H1 (cell line): ENCODE measurements around the gene KRTAP4-7. TPM values are rescaled to one million over a fixed set of nuclear protein-coding genes. Genes with fewer than 3 reads are reported as not detected.

Experiments used
- CTCF ChIA-PET: fragments of 300-600 bp; sonication (Branson Sonifier 250); formaldehyde crosslinking; loops from one replicate; lab custom pipeline; 2021; ENCODE audit not compliant: partially characterized antibody; lab: Charles Lee
- POLR2A ChIA-PET: fragments of 300-600 bp; sonication (Branson Sonifier 250); formaldehyde crosslinking; loops from one replicate; lab custom pipeline; 2021; ENCODE audit warnings: inconsistent platforms; ENCODE audit not compliant: partially characterized antibody; lab: Charles Lee
- DNase-seq, 2 experiments: peaks; one replicate each; pipeline versions ENCODE4 v3.0.0 to v3.0.0-alpha.2; 2010 to 2022; ENCODE audit warnings: low spot score in 2 of 2, low read depth in 1 of 2, mixed read lengths in 1 of 2
- FAIRE-seq: peaks from 2 replicates; lab custom pipeline; 2011; peaks lifted over from hg19 to GRCh38; lab: Jason Lieb, UNC
- H2AFZ ChIP-seq: 2 replicates; pipeline ENCODE4 v1.8.1; 2012; ENCODE audit warnings: low read length, inconsistent platforms
- H2AK5ac ChIP-seq: 2 replicates; pipeline ENCODE4 v1.6.1; 2013; ENCODE audit warnings: low read depth, low read length
- H2BK120ac ChIP-seq: replicated peaks from 2 replicates; pipeline ENCODE3; 2013; ENCODE audit warnings: low read depth, low read length, inconsistent platforms
- H2BK12ac ChIP-seq: 2 replicates; pipeline ENCODE4 v1.6.1; 2013; ENCODE audit warnings: low read depth, low read length
- H2BK15ac ChIP-seq: 2 replicates; pipeline ENCODE4 v1.6.1; 2013; ENCODE audit warnings: low read length
- H2BK20ac ChIP-seq: 2 replicates; pipeline ENCODE4 v1.6.1; 2013; ENCODE audit warnings: low read length
- H2BK5ac ChIP-seq: 2 replicates; pipeline ENCODE4 v1.6.1; 2013; ENCODE audit warnings: low read depth, low read length
- H3K14ac ChIP-seq: 2 replicates; pipeline ENCODE4 v1.6.1; 2013; ENCODE audit warnings: inconsistent platforms; ENCODE audit not compliant: insufficient read length
- H3K18ac ChIP-seq: 2 replicates; pipeline ENCODE4 v1.6.1; 2013; ENCODE audit warnings: low read length; ENCODE audit errors: extremely low read depth
- H3K23ac ChIP-seq: 2 replicates; pipeline ENCODE4 v1.6.1; 2013; ENCODE audit warnings: inconsistent platforms; ENCODE audit not compliant: insufficient read length
- H3K23me2 ChIP-seq: 2 replicates; pipeline ENCODE4 v1.6.1; 2013; ENCODE audit warnings: low read depth, low read length
- H3K27ac ChIP-seq: 2 replicates; pipeline ENCODE4 v1.6.1; 2011; ENCODE audit warnings: low read depth, low read length, inconsistent platforms
- H3K27me3 ChIP-seq, 4 experiments: replicated peaks in 1 of 4; 1 replicate in 1 of 4; 2 replicates in 3 of 4; pipeline versions ENCODE4 v1.6.1 to v1.8.1; 2011 to 2013; ENCODE audit warnings: low read length in 3 of 4, mild to moderate bottlenecking in 3 of 4, inconsistent platforms in 2 of 4, mixed read lengths in 2 of 4, moderate library complexity in 1 of 4; ENCODE audit not compliant: control insufficient read depth in 3 of 4, insufficient read depth in 3 of 4; ENCODE audit errors: extremely low read depth in 1 of 4
- H3K36me3 ChIP-seq, 4 experiments: 2 replicates each; pipeline versions ENCODE4 v1.6.1 to v1.8.1; 2011 to 2013; ENCODE audit warnings: mild to moderate bottlenecking in 4 of 4, low read length in 3 of 4, moderate library complexity in 2 of 4, control low read depth in 1 of 4, inconsistent platforms in 1 of 4; ENCODE audit not compliant: insufficient read depth in 4 of 4, control insufficient read depth in 2 of 4
- H3K4ac ChIP-seq: replicated peaks from 2 replicates; pipeline ENCODE3; 2013; ENCODE audit warnings: low read length, low read depth, mixed read lengths, inconsistent platforms; ENCODE audit not compliant: insufficient read length
- H3K4me1 ChIP-seq, 4 experiments: replicated peaks in 1 of 4; 1 replicate in 1 of 4; 2 replicates in 3 of 4; pipeline versions ENCODE4 v1.6.1 to v1.8.1; 2011 to 2013; ENCODE audit warnings: low read length in 3 of 4, inconsistent platforms in 2 of 4, mixed read lengths in 1 of 4; ENCODE audit not compliant: insufficient read depth in 4 of 4, control insufficient read depth in 3 of 4
- H3K4me2 ChIP-seq, 2 experiments: 2 replicates each; pipeline versions ENCODE4 v1.6.1 to v1.8.1; 2011 to 2013; ENCODE audit warnings: low read depth in 2 of 2, low read length in 2 of 2, control low read depth in 1 of 2, inconsistent platforms in 1 of 2, mild to moderate bottlenecking in 1 of 2; ENCODE audit not compliant: insufficient read depth in 1 of 2
- H3K4me3 ChIP-seq, 4 experiments: fragments of 200-600, 300-600 bp in 1 of 4; sonication (generic), shearing (Covaris generic), sonication (Bioruptor Twin) in 1 of 4; 2 replicates each; pipeline versions ENCODE4 v1.5.1 to v1.8.1; 2011 to 2016; ENCODE audit warnings: low read length in 4 of 4, low read depth in 3 of 4, control low read depth in 2 of 4, inconsistent platforms in 2 of 4, mild to moderate bottlenecking in 2 of 4, mixed read lengths in 1 of 4, moderate library complexity in 1 of 4; ENCODE audit not compliant: insufficient read depth in 2 of 4; ENCODE audit errors: extremely low read depth in 1 of 4
- H3K56ac ChIP-seq: replicated peaks from 2 replicates; pipeline ENCODE3; 2013; ENCODE audit warnings: low read depth, mild to moderate bottlenecking, mixed read lengths, low read length, inconsistent platforms; ENCODE audit not compliant: insufficient read length
- H3K79me1 ChIP-seq: 2 replicates; pipeline ENCODE4 v1.6.1; 2013; ENCODE audit warnings: low read depth, low read length, control low read depth
- H3K79me2 ChIP-seq, 2 experiments: 2 replicates each; pipeline versions ENCODE4 v1.6.1 to v1.8.1; 2012 to 2013; ENCODE audit warnings: low read length in 2 of 2, mild to moderate bottlenecking in 2 of 2, inconsistent platforms in 1 of 2; ENCODE audit not compliant: insufficient read depth in 2 of 2, control insufficient read depth in 1 of 2
- H3K9ac ChIP-seq, 4 experiments: replicated peaks in 1 of 4; 1 replicate in 1 of 4; 2 replicates in 3 of 4; pipeline versions ENCODE4 v1.6.1 to v1.8.1; 2011 to 2013; ENCODE audit warnings: low read depth in 3 of 4, low read length in 3 of 4, control low read depth in 2 of 4, mild to moderate bottlenecking in 2 of 4, moderate library complexity in 2 of 4, inconsistent platforms in 1 of 4; ENCODE audit errors: extremely low read depth in 1 of 4
- H3K9me3 ChIP-seq, 2 experiments: 2 replicates each; pipeline versions ENCODE4 v1.6.1 to v1.8.1; 2012 to 2013; ENCODE audit warnings: mild to moderate bottlenecking in 2 of 2, moderate library complexity in 2 of 2, control low read depth in 1 of 2, inconsistent platforms in 1 of 2, low read depth in 1 of 2, low read length in 1 of 2, mixed read lengths in 1 of 2; ENCODE audit not compliant: insufficient read depth in 2 of 2
- H4K20me1 ChIP-seq, 2 experiments: replicated peaks in 1 of 2; 2 replicates each; pipeline versions ENCODE3 to v1.8.1; 2011 to 2013; ENCODE audit warnings: inconsistent platforms in 2 of 2, low read length in 2 of 2, mild to moderate bottlenecking in 1 of 2; ENCODE audit not compliant: insufficient read depth in 2 of 2, control insufficient read depth in 1 of 2
- H4K5ac ChIP-seq: 2 replicates; pipeline ENCODE4 v1.6.1; 2013; ENCODE audit warnings: low read length, low read depth, mixed read lengths, inconsistent platforms; ENCODE audit not compliant: insufficient read length
- H4K8ac ChIP-seq: 2 replicates; pipeline ENCODE4 v1.8.0; 2013; ENCODE audit warnings: mild to moderate bottlenecking, moderate library complexity, low read length, inconsistent platforms; ENCODE audit not compliant: insufficient read depth; ENCODE audit errors: extremely low read depth
- H4K91ac ChIP-seq: replicated peaks from 2 replicates; pipeline ENCODE3; 2013; ENCODE audit warnings: low read length, mixed read lengths, inconsistent platforms; ENCODE audit not compliant: insufficient read length
- ATF2 ChIP-seq: IDR thresholded peaks from 2 replicates; pipeline ENCODE4 v1.6.1; 2012; ENCODE audit warnings: low read length, inconsistent platforms
- CBX5 ChIP-seq: fragments of 300-800, 300-1000 bp; sonication (generic); IDR thresholded peaks from 2 replicates; pipeline ENCODE4 v1.7.1; 2016; ENCODE audit warnings: antibody characterized with exemption, low read length, low read depth
- CEBPB ChIP-seq: IDR thresholded peaks from 2 replicates; pipeline ENCODE4 v1.6.1; 2012; ENCODE audit warnings: low read depth, low read length
- GTF2F1 ChIP-seq: IDR thresholded peaks from 2 replicates; pipeline ENCODE4 v1.6.1; 2012; ENCODE audit warnings: low read depth, low read length, improper control_type of control experiment, borderline replicate concordance
- MAX ChIP-seq: IDR thresholded peaks from 2 replicates; pipeline ENCODE4 v1.6.1; 2012; ENCODE audit warnings: inconsistent platforms
- PHF8 ChIP-seq: fragments of 200-600 bp; sonication (generic); conservative IDR thresholded peaks from 2 replicates; pipeline ENCODE4 v1.7.1; 2012; ENCODE audit warnings: low read depth, mild to moderate bottlenecking, inconsistent platforms, low read length, moderate library complexity
- RBBP5 ChIP-seq: IDR thresholded peaks from 2 replicates; pipeline ENCODE4 v1.7.1; 2012; ENCODE audit warnings: low read depth, mild to moderate bottlenecking, inconsistent platforms, low read length, moderate library complexity, borderline replicate concordance
- WGBS, 2 experiments: shearing (Covaris generic) in 1 of 2; methylation state at CpG; one replicate each; pipeline versions ENCODE4 v1.1.6 to v1.1.7; 2013 to 2015; ENCODE audit warnings: low lambda C conversion rate in 2 of 2, mixed read lengths in 2 of 2, inconsistent platforms in 1 of 2, low coverage in 1 of 2, missing lambda C conversion rate in 1 of 2; ENCODE audit not compliant: insufficient replicate concordance in 2 of 2, insufficient coverage in 1 of 2, insufficient read length in 1 of 2; ENCODE audit errors: extremely low coverage in 1 of 2, missing lambda C conversion rate in 1 of 2; 5-methylcytosine and 5-hydroxymethylcytosine counted together
- polyA plus RNA-seq, 7 experiments: library from polyadenylated mRNA; depleted of rRNA in 3 of 7; stranded (reverse) in 5 of 7; unstranded in 2 of 7; fragments of >200 nt in 5 of 7; fragments of 200-250 nt in 2 of 7; gene quantifications; 1 replicate in 5 of 7; 2 replicates in 1 of 7; 4 replicates in 1 of 7; pipeline versions ENCODE4 v1.2.1 to v1.2.3, GENCODE V29; 2011 to 2013; ENCODE audit warnings: missing spikeins in 2 of 7, mixed read lengths in 2 of 7
- total RNA-seq: library from RNA; stranded (reverse); fragmentation: NEBNext Ultra II Directional; extraction: Animal tissue kit (Norgen Biotek cat#: 25700); gene quantifications from 2 replicates; pipeline ENCODE4 v1.2.1, GENCODE V29; 2021

KRTAP4-7 gene
- total and polyA plus RNA-seq, 2 of the 8 experiments (the other 6 are each of a cell fraction or from before 2014, with no cell fraction given) = not detected

- H2AFZ ChIP-seq = no peak overlapping the region
- no peak overlapping the region for H3K9ac ChIP-seq
- no peaks in the 10 kb centered on the region for H3K23me2 ChIP-seq
- H2BK20ac ChIP-seq = no peak overlapping the region
- no peak overlapping the region for H2AK5ac ChIP-seq
- H2BK120ac ChIP-seq = no peak overlapping the region
- no peaks in the 10 kb centered on the region for H3K9me3 ChIP-seq
- no peak overlapping the region for H4K5ac ChIP-seq
- no peak overlapping the region for H3K14ac ChIP-seq
- no peaks in the 10 kb centered on the region for H3K36me3 ChIP-seq
- H3K23ac ChIP-seq = no peak overlapping the region
- H3K4me3 ChIP-seq = no peak overlapping the region
- no peak for FAIRE-seq
- H3K79me2 ChIP-seq = no peaks in the 10 kb centered on the region
- H4K20me1 ChIP-seq = no peaks in the 10 kb centered on the region
- WGBS, 2 experiments = 96% methylated on average over 1 of the region's 1 CpG; no CpG with 5 or more reads in 1 of the 2 experiments
- H3K18ac ChIP-seq = no peak overlapping the region
- no peak overlapping the region for H3K27ac ChIP-seq
- no peak overlapping the region for H3K4ac ChIP-seq
- no peak for TF ChIP-seq GTF2F1
- no peak for TF ChIP-seq MAX
- TF ChIP-seq PHF8 = no peak
- no peak for TF ChIP-seq RBBP5
- TF ChIP-seq CBX5 = no peak
- TF ChIP-seq CEBPB = no peak
- no peak for TF ChIP-seq ATF2
- no peak for DNase-seq
- ChIA-PET POLR2A (no interaction called here), CTCF (interaction anchor here (0.7 to 1.1 kb wide), 2 partner anchors 68 to 280 kb away, joined by 3 read pairs; no protein-coding TSS in a partner anchor)
- H2BK15ac ChIP-seq = no peak overlapping the region
- no peaks in the 10 kb centered on the region for H3K79me1 ChIP-seq
- no peak overlapping the region for H2BK12ac ChIP-seq
- no peak overlapping the region for H4K8ac ChIP-seq
- no peaks in the 10 kb centered on the region for H3K27me3 ChIP-seq
- no peak overlapping the region for H3K4me2 ChIP-seq
- H3K56ac ChIP-seq = no peak overlapping the region
- H3K4me1 ChIP-seq = peaks cover 0 to 5% (median 0%) of the 10 kb centered on the region in 4 experiments; a peak in 1 of 7 replicates
- H4K91ac ChIP-seq = no peak overlapping the region
- H2BK5ac ChIP-seq = no peak overlapping the region
These were observed 41.0 kb upstream of the KRTAP4-7 start for GRCh38 chr17:41042953-41043352.
